HG02870 (cell line): ENCODE measurements around the gene TRPV5.

Source experiments
- ATAC-seq: cut with Tn5 transposase; IDR thresholded peaks from one replicate; pipeline ENCODE4 v1.9.1; 2021; ENCODE audit warnings: mild to moderate bottlenecking, moderate library complexity; ENCODE audit not compliant: unreplicated experiment

The TRPV5 gene

DNA sequence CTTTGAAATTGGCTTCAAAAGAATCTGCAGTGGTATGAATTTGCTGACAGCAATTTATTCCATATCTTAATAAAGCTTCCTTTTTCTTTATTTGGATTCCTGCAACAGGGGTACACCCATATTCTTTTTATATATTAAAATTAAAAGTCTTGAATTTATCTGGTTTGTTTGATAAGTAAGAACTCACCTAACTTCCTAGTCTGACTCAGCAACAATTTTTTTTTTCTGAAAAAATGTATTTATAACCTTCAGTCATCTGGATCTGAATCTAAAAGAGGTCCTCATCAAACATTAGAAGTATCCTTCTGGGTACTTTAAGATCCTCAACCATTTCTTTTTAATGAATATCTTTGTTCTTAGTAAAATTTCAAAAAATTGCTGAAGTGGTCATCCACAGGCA lies 74.1 kb downstream of the TRPV5 start:
- ATAC-seq: no peak
